ENCODE results near the gene GDF3.

GDF3 gene

DNA sequence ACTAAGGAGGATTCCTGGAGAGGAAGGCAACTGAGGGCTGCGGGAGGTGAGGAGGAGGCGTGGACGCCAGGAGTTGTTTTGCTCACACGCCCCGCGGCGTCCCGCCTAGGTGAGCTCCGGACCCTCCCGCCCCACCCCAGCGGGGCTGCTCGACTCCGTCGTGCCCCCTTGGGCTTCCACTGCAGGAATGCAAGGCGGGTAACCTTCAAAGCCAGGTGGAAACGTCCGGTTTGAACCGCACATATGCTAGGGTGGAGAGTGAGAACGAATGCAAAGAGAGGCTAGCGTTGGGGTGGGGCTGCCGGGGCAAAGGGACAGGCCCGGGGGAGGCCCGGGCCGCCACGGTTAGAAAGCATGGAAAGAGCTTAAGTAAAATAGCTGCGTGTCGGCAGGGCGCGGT, 10.3 kb upstream of the GDF3 start:
- DNase-seq, result no peak
- TF ChIP-seq, protein P1, sequence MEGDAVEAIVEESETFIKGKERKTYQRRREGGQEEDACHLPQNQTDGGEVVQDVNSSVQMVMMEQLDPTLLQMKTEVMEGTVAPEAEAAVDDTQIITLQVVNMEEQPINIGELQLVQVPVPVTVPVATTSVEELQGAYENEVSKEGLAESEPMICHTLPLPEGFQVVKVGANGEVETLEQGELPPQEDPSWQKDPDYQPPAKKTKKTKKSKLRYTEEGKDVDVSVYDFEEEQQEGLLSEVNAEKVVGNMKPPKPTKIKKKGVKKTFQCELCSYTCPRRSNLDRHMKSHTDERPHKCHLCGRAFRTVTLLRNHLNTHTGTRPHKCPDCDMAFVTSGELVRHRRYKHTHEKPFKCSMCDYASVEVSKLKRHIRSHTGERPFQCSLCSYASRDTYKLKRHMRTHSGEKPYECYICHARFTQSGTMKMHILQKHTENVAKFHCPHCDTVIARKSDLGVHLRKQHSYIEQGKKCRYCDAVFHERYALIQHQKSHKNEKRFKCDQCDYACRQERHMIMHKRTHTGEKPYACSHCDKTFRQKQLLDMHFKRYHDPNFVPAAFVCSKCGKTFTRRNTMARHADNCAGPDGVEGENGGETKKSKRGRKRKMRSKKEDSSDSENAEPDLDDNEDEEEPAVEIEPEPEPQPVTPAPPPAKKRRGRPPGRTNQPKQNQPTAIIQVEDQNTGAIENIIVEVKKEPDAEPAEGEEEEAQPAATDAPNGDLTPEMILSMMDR (IDR thresholded peaks at IDR 0.05), result no peak
- H3K9me3 ChIP-seq, result no peaks in the 10 kb centered on the region
- no peaks in the 10 kb centered on the region for H3K36me3 ChIP-seq
- no peaks in the 10 kb centered on the region for H3K4me1 ChIP-seq
- no peak overlapping the region for H3K4me3 ChIP-seq
- no peak overlapping the region for H3K27ac ChIP-seq
- H3K27me3 ChIP-seq, result no peaks in the 10 kb centered on the region
- intact Hi-C loops (cut with DNase I; ENCODE audit: low total_unique reads), result no loop called here

DNA sequence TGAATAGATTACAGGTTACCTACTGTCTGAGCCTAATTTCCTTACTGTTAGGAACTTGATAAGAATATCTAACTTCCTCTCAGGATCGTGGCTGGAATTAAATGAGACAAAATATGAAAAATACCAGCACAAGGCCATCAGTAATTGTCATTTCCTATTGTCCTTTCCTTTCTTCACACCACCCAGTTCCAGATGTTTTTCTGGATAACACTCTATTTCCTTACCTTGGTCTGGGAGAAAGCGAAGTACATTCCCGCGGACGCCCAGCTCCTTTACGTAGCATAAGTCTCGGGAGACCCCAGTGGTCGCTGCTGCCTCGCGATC, 376 bp downstream of the GDF3 start:
- Histone ChIP-seq H3K27me3 (no peaks in the 10 kb centered on the region), H3K4me3 (no peak overlapping the region), H3K36me3 (no peaks in the 10 kb centered on the region), H3K27ac (no peak overlapping the region), H3K4me1 (peaks cover 0 to 6% (median 2%) of the 10 kb centered on the region in 4 donors), H3K9me3 (no peaks in the 10 kb centered on the region)
- intact Hi-C loops (cut with DNase I; ENCODE audit: low total_unique reads), result no loop called here
- TF ChIP-seq, protein P1 (IDR thresholded peaks at IDR 0.05), result no peak
- DNase-seq, result no peak

DNA sequence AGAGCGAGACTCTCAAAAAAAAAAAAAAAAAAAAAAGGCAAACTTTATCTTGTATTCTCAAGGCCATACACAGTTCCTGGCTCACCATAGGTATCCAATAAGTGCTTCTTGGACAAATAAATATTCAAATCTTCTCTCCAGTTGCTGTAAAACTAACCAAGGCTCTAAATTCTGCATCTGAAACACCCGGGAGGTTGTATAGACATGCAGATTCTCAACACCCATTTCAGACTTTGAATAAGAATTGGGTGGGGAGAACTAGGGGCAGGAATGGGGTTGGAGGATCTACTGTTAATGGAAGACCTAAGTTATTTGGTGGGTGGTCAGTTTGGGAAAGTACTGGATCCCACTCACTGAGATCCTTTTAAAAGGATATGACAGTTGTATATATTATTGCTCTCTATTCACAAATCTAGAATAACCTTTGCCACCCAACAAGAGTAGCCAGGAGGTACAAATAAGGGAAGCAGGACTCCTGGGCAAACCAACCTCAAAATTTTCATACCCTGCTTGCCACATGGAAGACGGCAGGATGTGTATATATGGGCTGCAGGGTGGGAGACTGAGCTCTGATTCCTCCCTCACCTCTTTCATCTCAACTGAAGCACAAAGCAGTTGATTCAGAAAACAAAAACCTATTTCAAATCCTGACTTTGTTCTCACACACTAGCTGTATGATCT, 879 bp downstream of the GDF3 start:
- Histone ChIP-seq H3K27ac (no peak overlapping the region), H3K36me3 (no peaks in the 10 kb centered on the region), H3K4me3 (no peak overlapping the region), H3K9me3 (no peaks in the 10 kb centered on the region), H3K4me1 (peaks cover 0 to 6% (median 2%) of the 10 kb centered on the region in 4 donors), H3K27me3 (no peaks in the 10 kb centered on the region)
- TF ChIP-seq, protein P1 (IDR thresholded peaks at IDR 0.05), result no peak
- intact Hi-C loops (cut with DNase I; ENCODE audit: low total_unique reads), result no loop called here
- DNase-seq, result no peak

DNA sequence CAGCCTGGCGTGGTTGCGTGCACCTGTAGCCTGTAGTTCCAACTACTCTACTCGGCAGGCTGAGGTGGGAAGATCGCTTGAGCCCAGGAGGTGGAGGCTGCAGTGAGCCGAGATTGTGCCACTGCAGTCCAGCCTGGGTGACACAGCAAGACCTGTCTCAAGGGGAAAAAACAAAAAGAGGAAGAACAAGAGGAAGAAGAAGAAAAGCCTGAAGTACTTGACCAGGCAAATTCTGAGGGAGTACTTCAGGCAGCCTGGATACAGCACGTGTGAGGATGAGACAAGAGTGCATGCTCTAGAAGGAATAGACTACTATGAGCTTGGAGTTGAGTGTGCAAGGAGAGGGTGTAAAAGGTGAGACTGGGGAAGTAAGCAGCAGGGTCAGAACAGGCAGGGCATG, 1.8 kb downstream of the GDF3 start:
- Histone ChIP-seq H3K27ac (no peak overlapping the region), H3K4me1 (peaks cover 0 to 6% (median 2%) of the 10 kb centered on the region in 4 donors), H3K27me3 (no peaks in the 10 kb centered on the region), H3K9me3 (no peaks in the 10 kb centered on the region), H3K36me3 (no peaks in the 10 kb centered on the region), H3K4me3 (no peak overlapping the region)
- intact Hi-C loops (cut with DNase I; ENCODE audit: low total_unique reads), result no loop called here
- TF ChIP-seq, protein P1 (IDR thresholded peaks at IDR 0.05), result no peak
- no peak for DNase-seq

DNA sequence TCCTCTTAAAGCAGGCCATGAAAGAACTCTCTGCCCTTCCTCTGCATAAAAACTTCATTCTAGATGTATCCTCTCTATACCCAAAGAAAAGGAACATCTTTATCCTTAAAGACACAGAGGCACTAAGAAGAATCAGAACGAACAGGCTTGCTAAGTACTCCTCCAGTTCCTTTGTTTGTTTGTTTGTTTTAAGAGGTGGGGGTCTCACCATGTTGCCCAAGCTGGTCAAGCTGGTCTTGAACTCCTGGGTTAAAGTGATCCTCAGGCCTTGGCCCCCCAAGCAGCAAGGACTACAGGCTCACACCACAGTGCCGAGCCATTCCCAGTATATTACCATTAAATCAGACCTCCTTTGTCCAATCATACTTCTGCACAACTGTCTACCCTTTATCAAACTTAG, 14.0 kb downstream of the GDF3 start:
- no peaks in the 10 kb centered on the region for H3K4me1 ChIP-seq

More for the DNA sequence above, 14.0 kb downstream of the GDF3 start:
- Histone ChIP-seq H3K27ac (no peak overlapping the region), H3K27me3 (no peaks in the 10 kb centered on the region), H3K9me3 (no peaks in the 10 kb centered on the region), H3K4me3 (no peak overlapping the region), H3K36me3 (no peaks in the 10 kb centered on the region)
- intact Hi-C loops (cut with DNase I; ENCODE audit: low total_unique reads), result no loop called here
- TF ChIP-seq, protein P1 (IDR thresholded peaks at IDR 0.05), result no peak
- no peak for DNase-seq
